T-helper 1 cell treated with Interleukin-12 subunit alpha and Interleukin-12 subunit beta and Interleukin-4 antibody, amounts not matched to agents 30 ng/mL and 1 ng/mL, for 36 hours (primary cell): ENCODE data around the gene TALDO1. TPM values are rescaled to one million over a fixed set of nuclear protein-coding genes. Genes with fewer than 3 reads are reported as not detected.

ENCODE experiments used
- intact Hi-C: fragments of 100-400 bp; cut with micrococcal nuclease; formaldehyde crosslinking; loops from one replicate; pipeline ENCODE4 v1.15.1; 2024
- total RNA-seq: library from RNA; stranded (reverse); gene quantifications from 2 replicates; pipeline ENCODE4 v1.2.3, GENCODE V29; 2022

TALDO1 gene
- total RNA-seq, 1 donor from 2014 or later: 274 TPM

GRCh38 chr11:709109-709997, 37.9 kb upstream of the TALDO1 start:
- intact Hi-C loops: no loop called here

DNA sequence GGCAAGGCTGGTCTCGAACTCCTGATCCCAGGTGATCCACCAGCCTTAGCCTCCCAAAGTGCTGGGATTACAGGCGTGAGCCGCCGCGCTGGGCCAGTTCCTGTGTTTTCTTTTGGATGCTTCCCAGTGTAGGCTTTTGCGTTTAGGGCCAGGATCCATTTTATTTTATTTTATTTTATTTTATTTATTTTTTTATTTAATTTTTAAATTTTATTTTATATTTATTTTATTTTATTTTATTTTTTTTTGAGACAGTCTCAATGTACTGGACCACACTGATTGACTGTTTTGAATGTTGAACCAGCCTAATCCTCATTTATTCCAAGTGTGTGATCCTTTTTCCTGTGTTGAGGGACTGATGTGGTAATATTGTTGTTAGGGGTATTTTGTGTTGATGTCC, 32.8 kb upstream of the TALDO1 start:
- intact Hi-C loops: no loop called here

- intact Hi-C loops: loop anchor here (5.0 kb wide), 1 partner anchor 182 kb away; the partner anchor contains the start of genes HRAS and LRRC56
Observed at GRCh38 chr11:719214-720016, 27.8 kb upstream of the TALDO1 start.

- intact Hi-C loops: loop anchor here (5.0 kb wide), 1 partner anchor 183 kb away; the partner anchor contains the start of genes HRAS and LRRC56
Observed at GRCh38 chr11:720017-720641, 27.1 kb upstream of the TALDO1 start.

GRCh38 chr11:720642-721246, 26.5 kb upstream of the TALDO1 start:
- intact Hi-C loops: loop anchor here (5.0 kb wide), 1 partner anchor 183 kb away; the partner anchor contains the start of genes HRAS and LRRC56

DNA sequence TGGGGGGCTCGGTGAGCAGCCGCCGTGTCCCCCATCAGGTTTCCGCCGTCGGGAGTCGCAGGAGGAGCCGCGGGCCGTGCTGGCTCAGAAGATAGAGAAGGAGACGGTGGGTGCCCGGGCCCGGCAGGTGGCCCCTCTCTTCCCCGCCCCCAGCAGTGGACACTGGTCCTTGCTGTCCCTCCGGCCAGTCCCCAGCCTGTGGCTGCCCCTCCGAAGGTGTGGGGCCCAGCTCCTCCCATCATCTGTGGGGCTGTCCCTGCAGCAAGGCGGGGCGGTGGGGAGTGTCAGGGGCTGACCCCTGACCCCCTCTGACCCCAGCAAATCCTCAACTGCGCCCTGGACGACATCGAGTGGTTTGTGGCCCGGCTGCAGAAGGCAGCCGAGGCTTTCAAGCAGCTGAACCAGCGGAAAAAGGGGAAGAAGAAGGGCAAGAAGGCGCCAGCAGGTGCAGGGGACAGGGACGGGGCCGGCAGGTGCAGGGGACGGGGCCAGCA, 26.0 kb upstream of the TALDO1 start:
- intact Hi-C loops: loop anchor here (5.0 kb wide), 1 partner anchor 184 kb away; the partner anchor contains the start of genes HRAS and LRRC56

DNA sequence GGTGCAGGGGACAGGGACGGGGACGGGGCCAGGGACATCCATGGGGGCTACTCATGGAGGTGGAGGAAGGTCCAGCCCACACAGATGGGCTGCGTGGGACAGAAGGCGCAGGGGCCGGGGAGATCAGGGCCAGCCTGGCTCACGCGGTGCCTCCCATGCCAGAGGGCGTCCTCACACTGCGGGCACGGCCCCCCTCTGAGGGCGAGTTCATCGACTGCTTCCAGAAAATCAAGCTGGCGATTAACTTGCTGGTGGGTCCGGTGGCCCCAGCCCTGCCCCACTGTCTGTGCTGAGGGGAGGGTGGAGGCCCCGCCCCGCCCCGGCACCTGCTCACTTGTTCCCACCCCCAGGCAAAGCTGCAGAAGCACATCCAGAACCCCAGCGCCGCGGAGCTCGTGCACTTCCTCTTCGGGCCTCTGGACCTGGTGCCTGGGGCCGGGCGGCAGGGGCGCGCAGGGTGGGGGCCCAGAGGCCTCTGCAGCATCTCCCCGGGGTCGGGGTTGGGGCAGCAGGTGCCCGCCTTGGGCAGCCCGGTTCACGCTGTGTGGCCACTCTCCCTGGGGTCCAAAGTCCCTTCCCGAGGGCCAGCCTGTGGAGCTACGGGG, 25.4 kb upstream of the TALDO1 start:
- intact Hi-C loops: loop anchor here (5.0 kb wide), 1 partner anchor 185 kb away; the partner anchor contains the start of genes HRAS and LRRC56

DNA sequence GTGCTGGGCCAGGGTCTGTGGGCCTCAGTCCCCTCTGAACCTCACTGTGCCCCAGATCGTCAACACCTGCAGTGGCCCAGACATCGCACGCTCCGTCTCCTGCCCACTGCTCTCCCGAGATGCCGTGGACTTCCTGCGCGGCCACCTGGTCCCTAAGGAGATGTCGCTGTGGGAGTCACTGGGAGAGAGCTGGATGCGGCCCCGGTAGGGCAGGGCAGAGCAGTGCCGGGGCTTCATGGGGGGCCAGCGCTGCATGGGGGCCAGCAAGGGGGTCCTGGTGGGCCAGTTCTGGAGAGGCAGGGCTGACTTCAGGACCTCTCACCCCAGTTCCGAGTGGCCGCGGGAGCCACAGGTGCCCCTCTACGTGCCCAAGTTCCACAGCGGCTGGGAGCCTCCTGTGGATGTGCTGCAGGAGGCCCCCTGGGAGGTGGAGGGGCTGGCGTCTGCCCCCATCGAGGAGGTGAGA, 24.9 kb upstream of the TALDO1 start:
- intact Hi-C loops: loop anchor here (5.0 kb wide), 1 partner anchor 185 kb away; the partner anchor contains the start of genes HRAS and LRRC56

DNA sequence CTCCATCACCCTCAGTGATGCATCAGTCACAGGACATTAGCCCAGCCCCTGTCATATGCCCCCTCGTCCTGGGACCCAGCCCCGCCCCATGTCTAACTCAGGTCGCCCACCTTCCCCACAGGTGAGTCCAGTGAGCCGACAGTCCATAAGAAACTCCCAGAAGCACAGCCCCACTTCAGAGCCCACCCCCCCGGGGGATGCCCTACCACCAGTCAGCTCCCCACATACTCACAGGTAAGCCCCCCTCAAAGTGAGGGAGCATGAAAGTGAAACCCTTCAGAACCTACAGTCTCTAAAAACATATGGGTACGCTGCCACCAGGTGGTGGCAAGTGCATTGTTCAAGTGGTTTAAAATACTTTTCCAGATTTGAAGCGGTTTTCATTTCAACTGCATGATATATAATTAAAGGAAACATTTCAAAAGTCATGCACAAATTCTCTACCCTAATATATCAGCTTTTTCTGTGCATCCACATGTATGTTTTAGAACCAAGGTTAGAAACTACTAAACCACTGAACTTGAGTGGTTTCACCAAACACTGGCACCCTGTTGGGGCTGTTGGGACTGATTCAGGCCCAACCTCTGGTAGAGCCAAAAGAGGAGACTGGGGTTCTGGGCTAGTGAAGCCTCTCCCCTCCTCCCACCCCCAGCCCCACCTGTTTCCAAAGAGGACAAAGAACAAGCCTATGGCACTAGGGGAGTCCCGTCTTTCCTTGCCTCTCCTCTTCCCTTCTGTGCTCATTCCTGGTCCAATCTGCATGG, 24.0 kb upstream of the TALDO1 start:
- intact Hi-C loops: loop anchor here (1.0 to 5.0 kb wide), 7 partner anchors 24 to 186 kb away; partner anchors contain the start of genes HRAS, LRRC56 and TALDO1

DNA sequence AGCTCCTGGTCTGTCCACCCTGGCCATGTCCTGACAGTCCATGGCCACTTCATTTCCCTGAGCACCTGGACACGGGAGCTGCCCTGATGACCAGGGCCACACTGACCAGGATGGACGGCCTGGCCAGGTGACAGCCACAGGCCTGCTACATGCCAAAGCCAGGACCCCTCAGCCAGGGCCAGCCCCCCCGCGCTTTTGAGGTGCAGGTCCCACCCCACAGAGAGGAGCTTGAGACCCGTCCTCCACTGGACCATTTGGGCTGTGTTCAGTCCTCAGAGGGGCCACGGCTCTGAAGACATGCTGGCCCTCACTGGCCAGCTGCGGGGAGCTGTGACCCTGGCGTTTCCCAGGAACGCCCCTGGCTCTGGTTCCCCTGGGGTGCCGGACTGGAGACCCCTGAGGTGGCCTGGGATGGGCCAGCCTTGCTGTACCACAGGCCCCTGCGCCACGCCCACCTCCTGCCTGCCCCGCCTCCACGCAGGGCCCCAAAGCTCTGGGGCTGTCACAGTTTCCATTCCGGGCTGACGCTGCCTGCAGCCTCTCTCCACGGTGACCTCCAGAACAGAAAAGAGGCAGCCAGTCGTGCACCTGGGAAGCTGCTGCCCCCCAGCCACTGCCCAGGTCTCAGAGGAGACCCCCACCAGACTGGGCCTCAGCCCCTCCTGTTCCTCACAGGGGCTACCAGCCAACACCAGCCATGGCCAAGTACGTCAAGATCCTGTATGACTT, 23.1 kb upstream of the TALDO1 start:
- intact Hi-C loops: loop anchor here (5.0 kb wide), 1 partner anchor 187 kb away; the partner anchor contains the start of genes HRAS and LRRC56

DNA sequence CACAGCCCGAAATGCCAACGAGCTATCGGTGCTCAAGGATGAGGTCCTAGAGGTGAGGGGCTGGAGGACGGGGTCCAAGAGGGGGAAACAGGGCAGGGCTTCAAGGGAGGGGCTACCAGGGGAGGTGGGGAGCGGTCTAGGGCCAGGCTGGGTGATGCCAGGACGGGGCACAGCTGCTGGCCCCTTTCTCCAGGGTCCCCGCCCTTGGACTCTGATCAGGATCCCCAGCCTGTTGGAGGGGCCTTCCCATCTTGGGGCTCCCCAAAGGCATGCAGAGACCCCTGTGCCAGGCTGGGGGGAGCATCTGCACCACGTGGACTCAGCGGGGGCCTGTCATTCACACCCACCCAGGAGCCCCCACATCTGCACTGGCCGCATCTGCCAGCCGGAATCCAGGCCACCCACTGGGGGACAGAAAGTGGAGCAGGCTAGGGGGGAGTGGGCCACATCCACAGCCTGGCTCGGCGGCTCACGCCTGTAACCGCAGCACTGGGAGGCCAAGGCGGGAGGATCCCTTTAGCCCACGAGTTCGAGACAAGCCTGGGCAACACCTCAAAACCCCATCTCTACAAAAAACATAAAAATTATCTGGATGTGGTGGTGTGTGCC, 22.4 kb upstream of the TALDO1 start:
- intact Hi-C loops: loop anchor here (5.0 kb wide), 1 partner anchor 188 kb away; the partner anchor contains the start of genes HRAS and LRRC56

GRCh38 chr11:725624-726202, 21.6 kb upstream of the TALDO1 start:
- intact Hi-C loops: no loop called here

GRCh38 chr11:726278-727220, 20.7 kb upstream of the TALDO1 start:
- intact Hi-C loops: no loop called here

- intact Hi-C loops: no loop called here
Observed at GRCh38 chr11:727281-727701, 20.0 kb upstream of the TALDO1 start.

- intact Hi-C loops: loop anchor here (2.0 kb wide), 1 partner anchor 69 kb away; no protein-coding TSS in a partner anchor
Observed at GRCh38 chr11:727859-728748, 19.2 kb upstream of the TALDO1 start.
